GM11168 (cell line): ENCODE results near the gene TTC28.

ENCODE experiments used
- in situ Hi-C: fragments of 300-500 bp; cut with MboI; formaldehyde crosslinking; loops from one replicate; pipeline ENCODE4 v1.12.0; 2022; ENCODE audit warnings: low sequenced_read_pairs; ENCODE audit not compliant: unreplicated experiment

TTC28 gene

GRCh38 chr22:28425211-28425610 is 254.4 kb downstream of the TTC28 start:
- in situ Hi-C loops: loop anchor here (25.0 kb wide), 1 partner anchor 363 kb away; no protein-coding TSS in a partner anchor

- in situ Hi-C loops: loop anchor here (25.0 kb wide), 1 partner anchor 362 kb away; no protein-coding TSS in a partner anchor
Observed at GRCh38 chr22:28424427-28425080, 255.1 kb downstream of the TTC28 start.

GRCh38 chr22:28419919-28420318 is 259.7 kb downstream of the TTC28 start:
- in situ Hi-C loops: no loop called here

DNA sequence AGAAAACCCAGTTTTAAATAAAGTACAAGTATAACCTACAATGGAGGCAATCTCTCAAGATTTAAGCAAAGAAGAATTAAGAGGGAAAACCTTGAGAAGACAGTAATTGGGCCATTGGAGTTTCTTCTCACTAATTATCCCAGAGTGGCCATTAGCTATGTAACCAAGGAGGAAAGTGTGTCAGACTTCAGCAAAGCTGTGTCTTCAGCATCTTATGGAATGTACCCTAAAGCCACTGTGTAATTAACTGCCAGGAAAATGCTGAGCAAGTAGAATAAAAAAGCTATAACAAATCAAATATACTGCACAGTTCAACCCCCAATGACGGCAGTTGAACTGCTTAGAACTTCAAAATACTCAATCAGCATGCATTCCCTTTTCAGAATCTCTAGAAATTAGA is 261.6 kb downstream of the TTC28 start:
- in situ Hi-C loops: no loop called here

DNA sequence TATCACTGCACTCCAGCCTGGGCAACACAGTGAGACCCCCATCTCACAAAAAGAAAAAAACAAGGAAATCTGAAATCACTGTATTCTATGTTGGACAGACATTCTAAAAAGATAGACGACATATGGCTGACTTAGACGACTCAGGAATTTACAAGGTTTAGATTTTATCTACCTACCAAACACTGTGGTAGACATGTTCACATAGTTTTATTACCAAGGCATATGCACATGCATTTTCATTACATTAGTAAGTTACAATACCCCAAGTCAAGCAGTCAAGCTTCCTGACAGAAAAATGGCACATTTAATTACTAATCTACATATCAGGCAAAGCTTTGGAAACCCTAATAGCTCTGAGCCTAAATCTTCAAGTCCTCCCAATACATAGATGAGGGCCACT is 262.2 kb downstream of the TTC28 start:
- in situ Hi-C loops: no loop called here

DNA sequence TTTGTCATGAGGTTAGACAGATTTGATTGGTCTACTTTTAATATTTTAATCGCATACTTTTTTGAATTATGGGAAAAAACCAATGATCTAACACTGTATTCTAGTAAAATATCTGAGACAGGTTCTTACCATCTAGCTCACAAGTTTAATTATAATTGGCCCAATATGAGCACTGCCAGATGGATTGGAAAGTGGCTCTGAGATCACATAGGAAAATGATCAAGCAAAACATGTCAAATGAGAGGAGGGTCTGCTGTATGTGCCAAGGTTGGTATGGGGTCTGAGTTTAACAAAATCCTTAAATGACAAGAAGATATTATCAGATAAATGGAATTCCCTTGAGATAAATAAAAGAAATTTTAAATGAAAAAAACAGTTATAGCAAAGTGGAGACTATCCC is 264.7 kb downstream of the TTC28 start:
- in situ Hi-C loops: no loop called here

GRCh38 chr22:28413612-28414399 is 265.8 kb downstream of the TTC28 start:
- in situ Hi-C loops: no loop called here

DNA sequence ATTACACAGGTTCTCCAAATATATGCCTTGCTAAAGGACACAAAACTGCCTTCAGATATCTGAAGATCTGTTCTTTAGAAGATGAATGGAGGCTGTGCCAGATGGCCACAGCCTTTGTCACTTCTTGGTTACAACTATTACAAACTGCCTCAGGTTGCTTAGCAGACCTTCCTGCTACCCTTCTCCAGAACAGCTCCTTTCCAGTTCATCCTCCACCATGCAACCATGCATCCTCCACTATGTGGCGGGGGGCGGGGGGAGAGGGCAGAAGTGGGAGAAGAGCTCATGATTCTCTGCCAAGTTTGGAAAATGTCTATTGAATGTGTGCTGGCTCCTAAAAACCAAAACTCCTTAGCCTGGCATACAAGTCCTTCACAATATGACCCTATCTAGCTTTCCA is 267.5 kb downstream of the TTC28 start:
- in situ Hi-C loops: no loop called here

DNA sequence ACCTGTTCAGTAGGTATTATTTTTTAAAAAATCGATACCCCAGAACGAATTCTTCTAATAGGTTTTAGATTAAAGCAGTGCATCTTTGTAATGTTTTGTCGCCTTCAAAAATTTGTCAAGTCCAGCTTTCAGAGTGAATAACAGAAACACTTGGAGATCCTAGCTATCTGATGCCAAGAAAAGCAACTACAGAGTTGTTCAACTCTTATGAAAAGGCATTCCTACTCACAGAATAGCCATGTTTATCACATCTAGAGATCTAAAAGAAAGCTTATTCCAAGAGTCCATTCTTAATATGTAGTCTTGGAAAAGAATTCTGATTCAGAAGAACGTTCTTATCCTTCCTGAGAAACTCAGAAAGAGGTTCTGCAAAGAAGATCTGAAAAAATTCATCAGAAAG is 268.5 kb downstream of the TTC28 start:
- in situ Hi-C loops: no loop called here

GRCh38 chr22:28410050-28410816 is 269.4 kb downstream of the TTC28 start:
- in situ Hi-C loops: no loop called here

- in situ Hi-C loops: no loop called here
Observed at GRCh38 chr22:28408709-28409108, 270.9 kb downstream of the TTC28 start.

- in situ Hi-C loops: no loop called here
Observed at GRCh38 chr22:28407645-28408044, 272.0 kb downstream of the TTC28 start.

- in situ Hi-C loops: no loop called here
Observed at GRCh38 chr22:28406246-28406645, 273.4 kb downstream of the TTC28 start.

GRCh38 chr22:28405588-28405987 is 274.1 kb downstream of the TTC28 start:
- in situ Hi-C loops: no loop called here

DNA sequence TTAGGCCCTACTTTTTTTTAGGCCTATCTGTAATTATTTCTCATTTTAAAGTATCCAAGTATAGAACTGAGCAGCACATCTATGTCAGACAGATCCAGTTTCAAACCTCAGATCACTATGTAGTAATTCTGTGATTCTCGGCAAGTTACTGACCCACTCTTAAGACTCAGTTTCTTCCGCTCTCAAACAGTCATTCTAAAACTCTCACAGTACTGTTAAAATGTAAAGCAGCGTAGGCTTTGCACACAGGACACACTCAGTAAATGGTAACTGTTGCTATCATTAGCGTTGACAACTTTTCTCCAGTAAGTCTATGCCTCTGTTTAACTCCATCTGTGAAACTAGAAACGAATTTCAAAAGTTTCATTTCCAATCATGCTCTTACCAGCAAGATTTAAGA is 277.1 kb downstream of the TTC28 start:
- in situ Hi-C loops: no loop called here

DNA sequence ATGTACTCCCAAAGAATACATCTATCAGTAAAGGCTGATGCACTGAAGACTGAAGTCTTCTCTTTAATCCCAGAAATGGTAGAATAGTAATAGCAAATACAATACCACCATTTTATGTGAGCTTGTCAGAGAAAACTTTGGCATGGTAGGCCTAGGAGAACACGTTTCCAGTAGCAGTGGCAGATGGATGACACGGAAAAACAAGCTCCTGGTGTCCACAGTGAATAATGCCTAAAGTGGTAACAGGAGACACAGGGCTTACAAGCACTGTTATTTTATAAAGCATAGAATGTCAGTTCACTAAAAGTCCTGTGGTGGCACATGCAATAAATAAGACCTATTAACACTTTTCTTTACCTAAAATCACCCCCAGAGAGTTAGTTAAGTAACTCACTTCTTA is 277.6 kb downstream of the TTC28 start:
- in situ Hi-C loops: no loop called here

GRCh38 chr22:28398981-28399380 is 280.7 kb downstream of the TTC28 start:
- in situ Hi-C loops: loop anchor here (5.0 kb wide), 1 partner anchor 33 kb away; no protein-coding TSS in a partner anchor

DNA sequence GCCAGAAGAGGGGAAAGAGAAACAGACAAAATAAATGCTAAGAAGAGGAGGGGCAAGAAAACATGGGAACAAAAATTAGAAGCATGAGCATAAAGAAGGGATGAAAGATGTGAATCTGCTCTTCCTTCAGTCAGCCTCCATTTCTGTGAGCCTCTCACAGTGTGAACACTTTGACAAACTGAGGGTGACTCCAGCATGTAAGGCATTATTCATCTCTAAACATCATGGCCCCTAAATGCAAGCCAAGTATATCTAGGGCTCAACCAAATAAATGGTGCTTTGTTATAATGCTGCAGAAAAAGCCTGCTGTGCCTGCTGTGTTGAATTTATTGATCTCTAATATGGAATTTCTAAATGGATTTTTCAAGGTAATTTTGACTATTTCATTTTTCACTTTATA is 281.3 kb downstream of the TTC28 start:
- in situ Hi-C loops: loop anchor here (5.0 kb wide), 1 partner anchor 34 kb away; no protein-coding TSS in a partner anchor

DNA sequence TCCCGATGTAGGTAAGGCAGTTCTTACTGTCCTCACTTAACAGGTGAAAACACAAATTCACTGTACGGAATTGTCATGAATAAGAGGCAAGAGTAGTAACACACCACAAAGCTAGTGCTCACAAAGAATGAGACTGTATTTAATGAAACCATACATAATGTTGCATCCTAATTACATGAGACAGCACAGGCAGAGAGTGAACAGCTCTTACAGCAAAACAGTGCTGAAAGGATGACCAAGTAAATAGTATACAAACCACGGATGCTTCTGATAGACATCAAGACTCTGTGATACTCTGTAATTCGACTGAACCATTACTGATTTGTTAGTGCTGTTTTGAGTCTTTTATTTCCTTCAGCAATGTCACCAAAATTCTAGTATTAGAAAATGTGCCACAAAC is 282.3 kb downstream of the TTC28 start:
- in situ Hi-C loops: loop anchor here (5.0 kb wide), 1 partner anchor 35 kb away; no protein-coding TSS in a partner anchor

GRCh38 chr22:28395920-28396753 is 283.5 kb downstream of the TTC28 start:
- in situ Hi-C loops: loop anchor here (5.0 kb wide), 1 partner anchor 36 kb away; no protein-coding TSS in a partner anchor
